GM18861 (cell line): ENCODE measurements around the gene FOXA2.

Experiments
- ATAC-seq: cut with Tn5 transposase; IDR thresholded peaks from one replicate; pipeline ENCODE4 v1.9.1; 2021; ENCODE audit not compliant: unreplicated experiment

The FOXA2 gene

DNA sequence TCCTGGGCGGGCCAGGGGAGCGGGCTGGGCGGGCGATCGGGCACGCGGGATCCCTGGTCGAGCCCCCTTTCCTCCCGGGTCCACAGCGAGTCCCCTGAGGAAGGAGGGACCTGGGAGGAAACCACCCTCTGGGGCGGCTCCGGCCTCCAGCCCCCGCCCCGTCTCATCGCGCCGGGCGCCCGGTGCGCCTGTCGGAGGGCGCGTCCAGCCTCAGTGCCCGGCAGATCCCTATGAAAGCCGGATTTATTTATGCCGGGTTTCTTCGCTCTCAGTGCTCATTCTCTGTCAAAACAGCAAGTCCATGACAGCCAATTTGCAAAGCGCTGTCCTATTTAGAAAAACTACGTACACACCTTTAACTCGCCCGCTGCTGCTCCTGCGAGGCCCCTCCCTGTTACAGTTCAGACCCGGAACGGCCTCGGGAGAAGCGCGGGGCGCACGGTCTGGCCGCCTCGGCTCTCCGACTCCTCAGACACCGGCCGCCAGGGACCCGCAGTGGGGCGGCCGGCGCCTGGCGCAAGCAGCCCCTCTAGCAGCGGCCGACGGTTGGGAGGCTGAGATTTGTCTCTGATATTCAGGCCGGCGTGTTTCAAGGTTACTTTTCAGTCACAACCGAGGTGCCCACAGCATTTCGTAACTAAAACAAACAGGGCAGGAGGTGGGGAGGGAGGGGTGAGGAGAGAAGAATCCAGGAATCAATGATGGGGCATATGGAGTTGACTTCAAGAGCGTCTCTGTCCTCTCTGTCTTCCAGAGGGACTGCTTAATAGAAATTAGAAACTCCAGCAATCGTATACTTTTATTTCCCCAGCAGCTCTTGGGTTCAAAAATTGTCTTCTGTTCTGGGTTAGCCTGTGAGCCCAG is 782 bp upstream of the FOXA2 start:
- no peak for ATAC-seq

DNA sequence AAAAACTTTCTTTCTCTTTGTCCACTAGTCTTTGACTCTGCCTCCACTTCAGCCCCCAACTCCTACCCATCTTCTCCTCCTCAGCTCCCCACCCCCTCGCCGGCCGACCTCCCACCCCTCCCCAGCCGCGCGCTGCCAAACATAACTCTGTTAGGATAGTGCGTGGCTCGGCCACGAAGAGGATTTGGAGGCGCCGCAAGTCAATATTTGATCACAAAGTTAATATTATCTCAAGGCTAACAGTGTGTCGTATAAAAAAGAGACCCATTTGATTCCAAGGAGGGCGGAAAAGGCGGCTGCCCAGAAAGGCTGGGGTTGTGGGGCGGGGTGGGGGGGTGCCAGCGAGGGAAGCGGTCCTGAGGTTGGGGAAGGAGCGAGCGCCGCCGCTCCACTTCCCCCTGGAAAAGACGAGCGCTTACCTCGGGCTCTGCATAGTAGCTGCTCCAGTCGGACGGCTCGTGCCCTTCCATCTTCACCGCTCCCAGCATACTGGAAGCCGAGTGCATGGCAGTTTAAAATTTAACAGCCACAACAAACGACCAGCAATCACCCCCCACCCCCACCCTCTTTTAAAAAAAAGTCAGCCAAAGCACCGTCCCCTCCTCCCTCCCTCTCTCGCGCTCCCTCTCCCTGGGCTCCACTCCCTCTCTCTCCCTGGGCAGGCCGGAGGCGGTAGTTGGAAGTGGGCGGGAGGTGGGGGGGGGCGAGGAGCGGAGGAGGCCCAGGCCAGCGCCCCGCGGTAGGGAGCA is 425 bp downstream of the FOXA2 start:
- no peak for ATAC-seq

DNA sequence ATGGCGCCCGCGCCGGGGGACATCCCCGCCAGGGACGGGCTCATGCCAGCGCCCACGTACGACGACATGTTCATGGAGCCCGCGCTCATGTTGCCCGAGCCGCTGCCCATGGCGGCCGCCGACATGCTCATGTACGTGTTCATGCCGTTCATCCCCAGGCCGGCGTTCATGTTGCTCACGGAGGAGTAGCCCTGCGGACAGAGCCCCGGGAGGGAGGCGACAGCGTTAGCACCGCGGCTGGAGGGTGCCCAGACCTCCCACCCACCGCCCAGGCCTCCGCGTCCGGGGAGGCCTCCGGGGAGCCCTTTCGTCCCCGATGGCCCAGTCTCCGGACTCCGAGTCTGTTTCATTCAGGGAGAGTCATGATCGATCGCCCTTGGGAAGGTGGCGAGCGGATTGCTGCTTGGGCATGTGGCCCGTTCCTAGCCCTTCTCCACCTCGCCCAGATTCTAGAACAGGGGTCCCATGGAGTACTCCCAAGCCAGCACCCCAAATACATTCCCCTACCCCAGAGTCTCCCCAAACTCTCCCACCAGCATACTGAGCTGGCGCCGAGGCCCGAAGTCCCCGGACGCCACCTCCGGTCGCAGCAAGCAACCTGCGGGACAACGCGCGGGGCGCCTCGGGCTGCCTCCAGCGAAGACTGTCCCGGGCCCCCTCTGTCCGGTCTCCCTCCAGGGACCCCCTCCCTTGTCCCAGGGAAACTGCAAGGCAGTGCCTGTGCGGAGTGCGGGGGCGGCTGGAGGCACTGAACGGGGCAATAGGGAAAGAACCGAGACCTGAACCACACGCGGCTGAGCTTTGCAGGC is 1.2 kb downstream of the FOXA2 start:
- no peak for ATAC-seq

DNA sequence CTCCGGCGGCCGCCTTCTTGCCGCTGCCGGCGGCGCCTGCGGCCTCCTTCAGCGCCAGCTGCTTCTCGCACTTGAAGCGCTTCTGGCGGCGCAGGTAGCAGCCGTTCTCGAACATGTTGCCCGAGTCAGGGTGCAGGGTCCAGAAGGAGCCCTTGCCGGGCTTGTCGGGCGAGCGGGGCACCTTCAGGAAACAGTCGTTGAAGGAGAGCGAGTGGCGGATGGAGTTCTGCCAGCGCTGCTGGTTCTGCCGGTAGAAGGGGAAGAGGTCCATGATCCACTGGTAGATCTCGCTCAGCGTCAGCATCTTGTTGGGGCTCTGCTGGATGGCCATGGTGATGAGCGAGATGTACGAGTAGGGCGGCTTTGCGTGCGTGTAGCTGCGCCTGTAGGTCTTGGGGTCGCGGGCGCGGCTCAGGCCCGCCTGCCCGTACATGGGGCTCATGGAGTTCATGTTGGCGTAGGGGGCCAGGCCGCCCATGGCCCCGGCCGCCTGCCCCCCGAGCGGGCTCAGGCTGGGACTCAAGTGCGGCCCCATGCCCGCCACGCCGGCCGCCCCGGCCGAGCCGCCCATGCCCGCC is 1.9 kb downstream of the FOXA2 start:
- no peak for ATAC-seq

DNA sequence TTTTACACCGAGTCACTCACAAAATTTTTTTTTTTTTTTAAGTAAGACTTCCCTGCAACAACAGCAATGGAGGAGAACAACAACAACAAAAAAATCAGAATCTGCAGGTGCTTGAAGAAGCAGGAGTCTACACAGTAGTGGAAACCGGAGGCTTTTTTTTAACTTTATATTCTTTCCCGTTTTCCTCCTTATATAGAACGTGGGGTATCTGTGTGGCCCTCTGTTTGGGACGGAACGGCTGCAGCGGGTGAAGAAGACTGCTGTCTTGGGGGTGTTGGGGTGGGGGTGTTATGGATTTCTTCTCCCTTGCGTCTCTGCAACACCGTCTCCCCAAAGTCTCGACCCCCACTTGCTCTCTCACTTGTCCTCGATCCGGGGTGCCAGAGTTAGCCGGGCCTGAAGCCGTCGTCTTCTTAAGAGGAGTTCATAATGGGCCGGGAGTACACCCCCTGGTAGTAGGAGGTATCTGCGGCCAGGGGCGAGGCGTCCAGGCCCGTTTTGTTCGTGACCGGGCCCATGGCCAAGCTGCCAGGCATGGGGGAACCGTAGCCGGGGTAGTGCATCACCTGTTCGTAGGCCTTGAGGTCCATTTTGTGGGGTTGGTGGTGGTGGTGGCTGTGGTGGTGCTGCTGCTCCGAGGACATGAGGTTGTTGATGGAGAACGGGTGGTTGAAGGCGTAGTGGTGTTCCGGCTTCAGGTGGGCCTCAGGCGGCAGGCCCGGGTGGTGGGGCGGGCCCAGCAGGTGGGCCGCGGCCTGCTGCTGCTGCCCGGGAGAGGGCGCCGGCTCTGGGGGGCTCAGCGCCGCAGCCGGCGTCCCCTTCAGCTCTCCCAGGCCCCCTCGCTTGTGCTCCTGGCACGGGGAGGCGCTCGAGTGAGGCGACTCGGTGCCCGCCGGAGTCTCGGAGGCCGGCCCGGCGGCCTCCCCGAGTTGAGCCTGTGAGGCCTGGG is 2.7 kb downstream of the FOXA2 start:
- ATAC-seq: no peak

DNA sequence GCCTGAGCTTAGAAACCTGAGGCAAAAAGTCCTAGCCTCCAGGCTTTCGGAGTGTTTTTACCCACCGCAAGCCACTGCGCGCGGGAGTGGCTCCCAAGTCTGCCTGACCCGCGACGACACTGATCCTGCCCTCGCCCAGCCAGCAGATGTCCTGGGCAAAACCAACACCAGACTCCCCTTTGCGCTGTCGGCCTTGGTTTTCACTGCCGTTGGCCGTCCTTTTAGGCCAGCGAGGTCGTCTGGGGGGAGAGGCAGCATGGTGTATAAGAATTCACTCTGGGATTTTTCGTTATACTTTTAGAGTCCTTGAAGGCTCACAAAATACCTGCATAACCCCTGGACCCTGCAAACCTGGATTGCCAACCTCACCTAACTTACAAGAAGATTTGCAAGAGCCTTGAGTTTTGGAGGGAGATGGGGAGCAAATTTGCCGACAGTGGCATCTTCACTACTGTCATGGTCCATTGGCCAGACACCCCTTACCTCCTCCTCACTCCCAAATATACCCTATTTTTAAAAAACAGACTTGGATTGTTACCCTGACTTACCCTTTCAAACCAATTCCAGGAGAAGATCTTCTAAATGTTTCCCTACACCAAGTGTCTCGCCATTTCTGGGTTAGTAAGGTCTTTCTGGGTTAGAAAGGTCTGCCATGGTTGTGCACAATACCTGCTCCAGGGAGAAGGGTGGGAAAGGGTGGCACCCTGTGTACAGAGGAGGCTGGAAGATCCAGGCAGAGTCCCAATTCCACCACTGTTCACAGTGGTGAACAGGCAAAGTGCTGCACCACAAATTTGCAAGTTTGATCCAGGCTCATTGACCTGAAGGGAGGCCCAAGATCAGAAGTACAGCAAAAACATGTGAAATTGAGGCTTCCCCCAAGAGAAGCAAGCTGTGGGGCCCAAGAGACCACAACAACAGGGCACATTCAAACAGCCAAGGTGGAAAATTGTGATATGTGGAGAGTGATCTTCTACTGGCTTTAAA is 4.4 kb downstream of the FOXA2 start:
- no peak for ATAC-seq

DNA sequence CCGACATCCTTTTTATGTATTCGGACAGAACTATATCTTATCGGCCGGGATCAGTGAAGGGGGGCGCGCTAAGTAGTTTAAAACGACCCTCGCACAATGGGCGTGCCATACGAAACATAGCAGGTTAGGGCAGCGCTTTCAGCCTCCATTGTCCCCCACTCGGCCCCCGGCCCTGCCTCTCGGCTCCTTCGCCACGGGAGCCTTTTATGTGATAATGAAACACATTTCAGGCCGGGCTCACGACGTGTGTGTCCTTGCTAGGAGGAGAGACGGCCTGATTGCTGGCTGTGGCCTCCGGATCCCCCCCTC is 5.3 kb downstream of the FOXA2 start:
- no peak for ATAC-seq

DNA sequence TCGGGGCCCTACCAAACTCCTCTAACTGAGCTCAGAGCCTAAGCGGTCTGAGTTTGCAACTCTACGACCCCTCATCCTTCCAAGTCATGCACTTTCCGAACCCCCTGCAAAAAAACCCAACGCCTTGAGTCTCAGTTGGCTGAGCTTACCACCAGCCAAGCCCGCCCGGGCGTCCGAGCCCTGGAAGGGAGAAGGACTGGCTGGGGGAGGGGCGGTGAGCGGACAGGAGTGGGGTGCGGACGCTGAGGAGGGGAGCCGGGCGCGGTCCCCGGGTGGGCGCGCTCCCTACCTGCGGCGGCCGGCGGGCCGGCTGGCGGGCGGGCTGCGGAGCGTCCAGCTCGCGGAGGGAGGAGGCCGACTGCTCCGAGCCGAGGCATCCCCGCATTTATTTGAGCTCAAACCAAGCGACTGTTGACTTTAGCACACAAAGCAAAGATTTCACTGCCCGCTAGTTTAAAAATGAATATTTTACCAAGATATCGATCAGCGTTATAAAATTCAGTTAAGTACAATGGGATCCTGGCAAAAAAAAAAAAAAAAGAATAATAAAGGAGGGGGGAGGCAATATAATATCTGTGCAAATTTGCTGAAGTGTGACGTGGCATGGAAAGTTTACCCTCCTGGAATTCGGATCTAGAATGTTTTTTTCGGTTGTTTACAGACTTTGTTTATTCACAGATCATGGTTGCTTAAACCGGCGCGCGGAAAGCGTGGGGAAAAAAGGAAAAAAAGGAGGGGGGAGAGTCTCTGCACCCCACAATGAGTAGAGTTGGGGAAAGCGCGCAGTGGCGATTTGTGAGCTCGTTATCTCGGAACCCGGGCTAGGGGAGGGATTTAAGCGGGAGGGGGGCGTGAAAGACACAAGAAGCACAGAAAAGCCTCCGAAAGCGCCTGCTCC is 5.9 kb downstream of the FOXA2 start:
- ATAC-seq: no peak

DNA sequence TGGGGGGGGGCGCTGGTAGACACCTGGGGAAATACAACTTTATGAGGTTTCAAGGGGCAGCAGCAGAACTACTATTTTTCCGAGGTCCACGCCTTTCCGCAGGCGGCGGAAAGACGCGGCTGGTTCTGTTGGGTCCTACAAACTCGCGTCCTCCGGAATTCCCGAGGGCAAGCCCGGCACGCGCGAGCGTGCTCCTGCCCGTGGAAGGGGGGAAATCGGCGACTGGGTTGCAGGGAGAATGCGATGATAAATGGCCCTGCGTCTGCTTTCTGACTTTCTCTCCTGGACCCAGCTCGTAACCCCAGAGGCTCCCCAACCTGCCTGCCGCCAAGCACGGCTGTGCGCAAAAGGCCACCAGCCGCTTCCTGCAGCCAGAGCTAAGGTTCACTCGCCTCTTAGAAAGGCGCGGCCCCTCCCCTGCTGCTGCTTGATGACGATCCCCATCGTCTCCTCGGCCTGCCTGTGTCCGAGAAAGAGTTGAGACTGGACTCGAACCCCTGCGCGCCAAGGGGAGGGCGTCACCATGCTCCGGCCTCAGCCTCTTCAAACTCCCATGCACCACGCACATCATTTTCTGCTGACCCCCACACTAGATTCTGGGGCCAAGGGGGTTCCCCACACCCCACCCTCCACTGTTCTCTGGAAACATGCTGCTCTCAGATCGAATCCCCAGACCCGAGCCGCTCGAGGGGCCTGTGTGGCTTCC is 6.7 kb downstream of the FOXA2 start:
- no peak for ATAC-seq

DNA sequence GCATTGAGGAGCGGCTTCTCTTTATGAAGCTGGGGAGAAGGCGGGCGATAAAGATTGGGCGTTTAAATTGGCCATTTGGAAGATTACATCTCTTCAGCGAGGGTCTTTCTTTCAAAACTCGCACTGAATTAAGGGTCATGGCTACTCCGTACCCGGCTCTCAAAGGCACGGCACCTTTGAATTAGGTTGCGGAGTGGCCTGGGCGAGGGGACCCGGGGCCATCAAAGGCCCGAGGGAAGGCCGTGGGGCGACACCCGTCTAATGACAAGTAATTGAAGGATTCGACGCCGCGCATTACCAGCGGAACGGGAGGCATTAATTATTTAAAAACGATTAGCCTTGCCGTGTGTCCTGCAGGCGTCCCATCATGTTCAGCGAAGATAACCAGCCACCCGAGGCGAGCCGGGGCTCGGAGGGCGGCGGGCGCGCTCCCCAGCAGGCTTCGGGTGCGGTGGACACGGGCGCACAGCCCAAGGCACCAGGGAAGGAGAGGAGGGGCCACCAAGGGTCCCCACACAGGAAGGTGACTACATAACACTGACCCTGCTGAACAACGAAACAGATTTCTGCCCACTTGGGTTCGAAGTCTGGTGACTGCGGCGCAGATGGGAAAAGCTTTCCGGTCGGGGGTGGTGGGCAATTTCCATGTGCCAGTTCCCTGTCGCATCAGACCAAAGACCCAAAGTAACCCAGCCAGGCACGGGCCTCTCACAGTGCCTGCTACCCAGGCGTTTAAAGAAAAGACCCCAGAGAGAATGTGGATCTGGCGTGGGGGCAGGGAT is 7.4 kb downstream of the FOXA2 start:
- no peak for ATAC-seq

DNA sequence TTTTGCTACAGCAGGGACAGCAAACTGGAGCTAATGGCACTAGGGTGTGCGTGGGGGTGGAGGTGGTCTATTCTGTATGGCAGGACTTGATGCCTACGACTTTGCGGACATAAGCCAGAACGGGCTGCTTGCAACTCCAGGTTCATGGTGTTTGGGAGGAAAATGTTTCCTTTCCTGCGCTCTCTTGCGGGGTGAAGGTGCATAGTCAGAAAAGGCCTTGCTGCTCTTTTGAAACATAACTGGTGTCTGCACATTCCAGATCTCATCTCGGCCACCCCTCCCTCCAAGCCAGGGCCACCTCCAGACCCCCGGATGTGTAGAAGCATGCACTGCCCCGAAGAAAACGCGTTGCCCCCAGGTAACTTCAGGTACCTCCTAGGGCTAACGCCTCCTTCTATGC is 8.1 kb downstream of the FOXA2 start:
- ATAC-seq: no peak

DNA sequence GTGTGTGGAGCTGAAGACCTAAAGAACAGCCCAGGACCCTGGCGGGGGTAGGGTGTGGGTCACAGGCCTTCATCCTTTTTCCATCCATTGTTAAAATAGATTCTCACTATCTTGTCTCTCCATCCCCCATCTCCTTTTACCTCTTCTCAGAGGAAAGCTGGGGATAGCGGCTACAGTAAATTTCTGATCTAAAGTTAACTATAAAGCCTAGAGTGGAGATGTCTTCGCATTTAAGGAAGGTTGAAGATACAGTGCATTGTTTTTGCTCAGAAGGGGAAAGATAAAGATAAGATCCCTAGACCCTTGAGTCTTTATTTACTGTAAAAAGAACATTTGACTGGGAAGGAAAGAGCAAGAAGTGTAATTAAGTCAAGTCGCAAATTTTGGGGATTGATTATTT is 8.6 kb downstream of the FOXA2 start:
- ATAC-seq: no peak

DNA sequence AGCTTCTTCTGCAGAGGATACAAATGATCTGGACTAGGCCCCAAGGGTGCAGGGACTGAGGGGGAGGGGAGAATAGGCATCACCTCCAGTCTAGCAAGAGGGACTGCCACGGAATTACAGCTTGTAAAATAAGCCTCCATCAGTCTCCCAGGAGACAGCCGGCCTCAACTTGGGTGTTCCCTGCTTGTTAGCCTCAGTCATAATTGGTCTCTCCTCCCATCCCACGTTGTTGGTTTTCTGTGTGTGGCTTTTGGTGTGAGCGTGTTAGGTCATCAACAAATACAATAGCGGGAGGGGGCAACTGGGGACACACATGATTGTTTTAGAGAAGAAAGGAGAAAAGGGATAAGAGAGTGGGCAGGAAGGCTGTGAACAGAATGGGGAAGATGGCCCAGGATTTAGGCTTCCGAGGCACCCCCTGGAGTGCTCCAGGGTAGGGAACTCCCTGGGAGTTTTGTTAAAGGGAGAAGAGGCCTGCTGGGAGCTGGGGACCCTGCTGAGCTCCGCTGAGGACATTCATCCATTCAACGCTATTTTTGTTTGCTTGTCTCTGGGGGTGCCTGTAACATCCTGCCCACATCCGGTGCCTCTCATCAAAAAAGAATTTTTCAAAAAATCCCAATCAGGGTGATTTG is 9.2 kb downstream of the FOXA2 start:
- ATAC-seq: no peak

DNA sequence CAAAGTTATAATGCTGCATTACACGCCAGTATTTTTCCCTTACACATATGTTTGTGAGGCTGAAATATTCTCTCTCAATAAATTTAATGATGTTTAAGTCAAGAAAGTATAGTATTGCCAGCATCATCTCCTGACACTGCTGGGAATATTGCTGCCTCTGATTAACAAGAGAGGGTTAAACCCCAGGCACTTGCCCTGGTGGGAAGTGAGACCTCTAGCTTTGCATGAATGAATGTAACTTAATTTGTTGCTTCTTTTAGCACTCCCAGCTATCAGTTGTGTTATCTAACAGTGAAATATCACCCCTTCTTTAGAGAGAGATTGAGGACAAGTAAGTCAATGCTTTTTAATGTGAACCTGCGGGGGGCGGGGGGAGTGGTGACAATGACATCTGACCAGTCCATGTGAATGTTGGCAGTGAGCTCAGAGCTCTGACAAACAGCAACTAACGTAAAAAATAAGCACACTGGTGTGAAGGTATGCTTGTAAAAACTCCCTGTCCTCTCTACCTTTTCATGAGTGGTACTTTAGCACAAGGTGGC is 9.8 kb downstream of the FOXA2 start:
- no peak for ATAC-seq

DNA sequence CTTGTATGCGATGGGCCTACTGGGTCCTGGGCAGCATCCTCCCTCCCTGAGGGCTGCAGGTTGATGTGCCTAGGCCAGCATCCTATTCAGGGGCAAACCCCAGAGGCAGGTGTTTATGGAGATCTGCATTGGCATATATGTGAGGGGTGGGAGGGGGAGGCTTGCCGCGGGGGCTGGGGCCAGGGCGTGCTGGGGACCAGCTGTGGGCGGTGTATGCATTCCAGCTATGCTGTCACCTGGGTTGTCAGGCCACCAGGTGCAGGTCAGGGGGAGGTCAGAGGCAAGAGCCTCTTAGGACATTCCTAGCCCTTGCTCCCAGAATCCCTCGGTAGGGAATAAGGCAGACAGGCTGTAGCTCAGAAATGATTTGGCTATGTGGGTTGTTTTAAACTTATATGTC is 11.9 kb downstream of the FOXA2 start:
- ATAC-seq: no peak

DNA sequence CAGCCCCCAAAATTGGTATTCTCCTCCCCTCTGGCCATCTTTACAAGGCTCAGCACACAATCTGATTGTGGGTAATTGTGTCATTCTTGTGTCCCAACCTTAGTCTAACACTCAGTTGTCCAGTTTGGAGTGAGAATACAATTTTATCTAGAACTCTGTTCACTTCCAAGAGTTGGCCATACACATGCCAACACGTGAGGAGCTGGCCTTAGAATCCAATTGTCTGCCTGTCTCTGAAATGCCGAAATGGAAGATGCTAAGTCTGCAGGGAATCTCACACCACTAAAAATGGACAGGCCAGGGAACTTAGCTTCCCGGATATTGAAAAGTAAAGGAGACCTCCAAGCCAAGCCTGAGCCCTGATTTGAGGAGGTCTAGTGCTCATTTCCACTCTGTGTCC is 12.3 kb downstream of the FOXA2 start:
- no peak for ATAC-seq
